ENCODE data around the gene SALL1. TPM values are rescaled to one million over a fixed set of nuclear protein-coding genes. Genes with fewer than 3 reads are reported as not detected.

Gene SALL1
- total and polyA plus RNA-seq, 10 donors = under 0.01 TPM; not detected in 9

GRCh38 chr16:51095084-51095881 is 55.8 kb downstream of the SALL1 start:
- Histone ChIP-seq H3K9me3 (peaks cover 0 to 8% (median 2%) of the 10 kb centered on the region in 8 donors), H3K27me3 (replicated peaks in 1 of 7) (peaks cover 0 to 10% (median 0%) of the 10 kb centered on the region in 7 donors), H3K4me1 (no peaks in the 10 kb centered on the region), H3K27ac (no peak overlapping the region), H3K4me3 (no peak overlapping the region), H3K36me3 (no peaks in the 10 kb centered on the region)
- intact Hi-C loops (cut with DNase I; ENCODE audit: low total_unique reads) = no loop called here
- WGBS, 5 donors = 44 to 49% (median 47%) methylated on average over 20 of the region's 20 CpGs
- no peak for DNase-seq
- no peak for TF ChIP-seq POLR2A (IDR thresholded peaks at IDR 0.05)
- TF ChIP-seq CTCF (IDR thresholded peaks at IDR 0.05 in 8 of 11, conservative IDR thresholded peaks at IDR 0.05 in 3 of 11) = no peak
- no peak for TF ChIP-seq POLR2AphosphoS5 (IDR thresholded peaks at IDR 0.05)

- intact Hi-C loops (cut with DNase I; ENCODE audit: low total_unique reads) = no loop called here
- Histone ChIP-seq H3K9me3 (peaks cover 0 to 8% (median 2%) of the 10 kb centered on the region in 8 donors), H3K4me3 (no peak overlapping the region), H3K4me1 (no peaks in the 10 kb centered on the region), H3K27me3 (replicated peaks in 1 of 7) (peaks cover 0 to 10% (median 0%) of the 10 kb centered on the region in 7 donors), H3K27ac (no peak overlapping the region), H3K36me3 (no peaks in the 10 kb centered on the region)
- TF ChIP-seq CTCF (IDR thresholded peaks at IDR 0.05 in 8 of 11, conservative IDR thresholded peaks at IDR 0.05 in 3 of 11) = no peak
- TF ChIP-seq POLR2A (IDR thresholded peaks at IDR 0.05) = no peak
- TF ChIP-seq POLR2AphosphoS5 (IDR thresholded peaks at IDR 0.05) = no peak
- DNase-seq = no peak
- 47 to 71% (median 54%) methylated on average over 5 of the region's 5 CpGs for WGBS, 5 donors
These were observed 57.3 kb downstream of the SALL1 start for GRCh38 chr16:51093726-51094280.
